NK-92 treated with Interleukin-12 subunit alpha and Interleukin-12 subunit beta, amount 100 ng/mL, for 24 hours (cell line): ENCODE measurements around the gene BMAL1.
"Not testable (repeated sequence)": the region's sequence is repeated elsewhere in the genome, so short reads cannot be mapped to it uniquely, and the experiment has no call there.

Experiments
- DNase-seq: peaks from one replicate; lab custom pipeline; 2025; lab: John Stamatoyannopoulos, UW

BMAL1 gene

GRCh38 chr11:13277768-13278608 lies at the start of gene BMAL1:
BMAL1 (plus strand) TSS chr11:13277790; CDS start chr11:13354309, 76,519 bp downstream.
- peak; percentile 60 for DNase-seq

GRCh38 chr11:13228572-13228971 lies 49.0 kb upstream of the BMAL1 start:
- DNase-seq = no peak

GRCh38 chr11:13229136-13229535 lies 48.5 kb upstream of the BMAL1 start:
- no peak for DNase-seq

- no peak for DNase-seq
Measured at GRCh38 chr11:13229711-13230318, 47.8 kb upstream of the BMAL1 start.

- DNase-seq = no peak
Measured at GRCh38 chr11:13233173-13233745, 44.3 kb upstream of the BMAL1 start.

- DNase-seq = no peak
Measured at GRCh38 chr11:13235895-13236294, 41.7 kb upstream of the BMAL1 start.

GRCh38 chr11:13236626-13237025 lies 41.0 kb upstream of the BMAL1 start:
- DNase-seq = no peak

GRCh38 chr11:13237761-13238160 lies 39.8 kb upstream of the BMAL1 start:
- DNase-seq = no peak

- DNase-seq = no peak
Measured at GRCh38 chr11:13238879-13239514, 38.6 kb upstream of the BMAL1 start.

GRCh38 chr11:13242564-13242963 lies 35.0 kb upstream of the BMAL1 start:
- no peak for DNase-seq

GRCh38 chr11:13247606-13248296 lies 29.8 kb upstream of the BMAL1 start:
- no peak for DNase-seq

- DNase-seq = no peak
Measured at GRCh38 chr11:13249177-13249576, 28.4 kb upstream of the BMAL1 start.

- DNase-seq = no peak
Measured at GRCh38 chr11:13249992-13250391, 27.6 kb upstream of the BMAL1 start.

- DNase-seq = no peak
Measured at GRCh38 chr11:13251966-13252365, 25.6 kb upstream of the BMAL1 start.

GRCh38 chr11:13252438-13252837 lies 25.2 kb upstream of the BMAL1 start:
- DNase-seq = no peak

GRCh38 chr11:13256216-13256615 lies 21.4 kb upstream of the BMAL1 start:
- DNase-seq = no peak

GRCh38 chr11:13258061-13258460 lies 19.5 kb upstream of the BMAL1 start:
- not testable (repeated sequence) for DNase-seq

GRCh38 chr11:13258855-13259254 lies 18.7 kb upstream of the BMAL1 start:
- DNase-seq = no peak

GRCh38 chr11:13259374-13259773 lies 18.2 kb upstream of the BMAL1 start:
- DNase-seq = no peak

- no peak for DNase-seq
Measured at GRCh38 chr11:13260201-13260962, 17.2 kb upstream of the BMAL1 start.

GRCh38 chr11:13260963-13261588 lies 16.5 kb upstream of the BMAL1 start:
- no peak for DNase-seq
